CD4-positive, CD25-positive, alpha-beta regulatory T cell (primary cell): ENCODE results near the gene DLGAP4. TPM values are rescaled to one million over a fixed set of nuclear protein-coding genes. Genes with fewer than 3 reads are reported as not detected.

Experiments used
- ATAC-seq, 2 donors: fragments of 150-1000 bp; cut with Tn5 transposase; one replicate each; pipeline ENCODE4 v1.10.0; 2021; ENCODE audit warnings: low read depth in 2 of 2, moderate number of reproducible peaks in 2 of 2, moderate library complexity in 1 of 2
- DNase-seq, 3 donors: peaks; one replicate each; pipeline versions ENCODE4 v3.0.0 to v3.0.0-alpha.2; 2012 to 2022; ENCODE audit warnings: mixed read lengths in 1 of 3
- H3K27ac ChIP-seq: one replicate; pipeline ENCODE4 v1.7.0; 2013; ENCODE audit warnings: mild to moderate bottlenecking, low read length; ENCODE audit not compliant: insufficient read depth, poor library complexity, severe bottlenecking
- H3K27me3 ChIP-seq: one replicate; pipeline ENCODE4 v1.7.0; 2013; ENCODE audit warnings: low read length; ENCODE audit not compliant: control insufficient read depth, insufficient read depth
- H3K36me3 ChIP-seq: one replicate; pipeline ENCODE4 v1.7.0; 2013; ENCODE audit warnings: mild to moderate bottlenecking, low read length, moderate library complexity; ENCODE audit not compliant: control insufficient read depth, insufficient read depth
- H3K4me1 ChIP-seq: 2 replicates; pipeline ENCODE4 v1.7.0; 2013; ENCODE audit warnings: mild to moderate bottlenecking, low read length; ENCODE audit not compliant: insufficient read depth, control insufficient read depth, poor library complexity, severe bottlenecking
- H3K4me3 ChIP-seq: one replicate; pipeline ENCODE4 v1.7.0; 2013; ENCODE audit warnings: low read depth, mild to moderate bottlenecking, low read length, moderate library complexity
- H3K9me3 ChIP-seq, 2 experiments: 1 replicate in 1 of 2; 2 replicates in 1 of 2; pipeline ENCODE4 v1.7.0; 2013; ENCODE audit warnings: low read length in 2 of 2, mild to moderate bottlenecking in 1 of 2, moderate library complexity in 1 of 2; ENCODE audit not compliant: control insufficient read depth in 2 of 2
- H3K27ac Mint-ChIP-seq, 3 donors: one replicate each; pipeline ENCODE4 v1.8.0; 2020 to 2022; ENCODE audit warnings: mild to moderate bottlenecking in 3 of 3, mixed read lengths in 3 of 3, moderate library complexity in 2 of 3
- H3K27me3 Mint-ChIP-seq: one replicate; pipeline ENCODE4 v1.8.0; 2022; ENCODE audit warnings: mild to moderate bottlenecking, mixed read lengths
- H3K36me3 Mint-ChIP-seq: one replicate; pipeline ENCODE4 v1.8.0; 2020; ENCODE audit warnings: mixed read lengths
- H3K4me1 Mint-ChIP-seq, 4 donors: one replicate each; pipeline ENCODE4 v1.8.0; 2020 to 2022; ENCODE audit warnings: mixed read lengths in 4 of 4, mild to moderate bottlenecking in 1 of 4
- H3K4me3 Mint-ChIP-seq, 4 donors: one replicate each; pipeline ENCODE4 v1.8.0; 2020 to 2022; ENCODE audit warnings: mild to moderate bottlenecking in 4 of 4, mixed read lengths in 4 of 4, moderate library complexity in 3 of 4
- H3K9me3 Mint-ChIP-seq, 7 donors: one replicate each; pipeline ENCODE4 v1.8.0; 2020 to 2022; ENCODE audit warnings: mixed read lengths in 7 of 7, mild to moderate bottlenecking in 3 of 7, moderate library complexity in 2 of 7
- polyA plus RNA-seq, 4 donors: library from polyadenylated mRNA; unstranded; fragments of 300-500 nt; fragmentation: Illumina TruSeq; gene quantifications; one replicate each; pipeline ENCODE4 v1.2.3, GENCODE V29; 2021
- total RNA-seq: library from RNA; stranded (reverse); gene quantifications from one replicate; pipeline ENCODE4 v1.2.3, GENCODE V29; 2022

The DLGAP4 gene
- total and polyA plus RNA-seq, 5 donors from 2014 or later, result 10.8 to 43.5 (median 14.7) TPM

DNA sequence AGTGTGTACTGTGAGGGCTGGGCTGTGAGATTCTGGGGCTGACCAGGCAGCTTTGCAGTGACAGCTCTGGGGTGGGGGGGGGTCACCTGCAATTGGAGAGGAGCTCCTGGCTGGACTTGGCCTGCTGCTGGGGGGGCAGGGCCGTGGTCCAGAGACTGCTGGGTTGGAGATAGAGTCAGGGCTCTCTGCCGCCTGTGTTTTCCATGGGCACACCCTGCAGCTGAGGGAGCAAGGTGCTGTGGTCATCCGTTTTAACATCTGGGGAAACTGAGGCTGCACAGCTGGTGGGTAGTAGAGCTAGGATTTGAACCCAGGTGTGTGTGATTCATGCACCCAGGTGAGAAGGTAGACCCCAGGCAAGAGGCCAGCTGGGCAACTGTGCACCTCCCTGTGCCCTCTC lies 7.3 kb downstream of the DLGAP4 start:
- ATAC-seq (no peak), DNase-seq (no peak)
- Mint-ChIP-seq H3K9me3 (peaks cover 0 to 4% (median 0%) of the 10 kb centered on the region in 7 donors), H3K27ac (no peak overlapping the region), H3K4me3 (no peak overlapping the region), H3K4me1 (peaks cover 0 to 6% (median under 1%) of the 10 kb centered on the region in 4 donors), H3K27me3 (peaks cover 19% of the 10 kb centered on the region), H3K36me3 (no peaks in the 10 kb centered on the region)
- H3K36me3 ChIP-seq, result no peaks in the 10 kb centered on the region
- H3K27me3 ChIP-seq, result peaks cover 2% of the 10 kb centered on the region
- no peaks in the 10 kb centered on the region for H3K9me3 ChIP-seq
- H3K27ac ChIP-seq, result no peak overlapping the region
- H3K4me1 ChIP-seq, result no peaks in the 10 kb centered on the region
- no peak overlapping the region for H3K4me3 ChIP-seq

DNA sequence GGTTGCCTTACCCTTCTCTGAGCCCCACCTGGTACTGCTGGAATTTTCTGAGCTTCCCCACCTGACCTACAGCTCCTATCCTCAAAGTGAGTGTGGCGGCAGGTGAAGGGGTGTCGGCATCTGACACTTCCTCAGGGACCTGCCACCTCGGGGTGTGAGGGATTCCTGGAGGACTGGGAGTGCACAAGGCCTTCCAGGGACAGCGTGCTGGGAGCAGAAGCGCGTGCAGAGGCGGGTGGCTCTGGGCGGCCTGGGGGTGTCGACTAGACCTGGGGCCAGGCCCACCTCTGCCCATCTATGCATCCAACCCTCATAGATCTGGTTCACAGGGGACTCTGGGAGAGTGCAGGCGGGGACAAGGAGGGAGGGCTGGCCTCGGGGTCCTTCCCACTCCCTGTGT lies 7.8 kb downstream of the DLGAP4 start:
- DNase-seq (no peak), ATAC-seq (no peak)
- Mint-ChIP-seq H3K4me1 (peaks cover 0 to 6% (median 0%) of the 10 kb centered on the region in 4 donors), H3K9me3 (peaks cover 0 to 4% (median 0%) of the 10 kb centered on the region in 7 donors), H3K27ac (peak overlapping the region in 1 of 3 donors; percentile 87), H3K36me3 (no peaks in the 10 kb centered on the region), H3K4me3 (no peak overlapping the region), H3K27me3 (peaks cover 17% of the 10 kb centered on the region)
- H3K9me3 ChIP-seq, result no peaks in the 10 kb centered on the region
- no peak overlapping the region for H3K27ac ChIP-seq
- H3K27me3 ChIP-seq, result no peaks in the 10 kb centered on the region
- H3K4me1 ChIP-seq, result no peaks in the 10 kb centered on the region
- no peak overlapping the region for H3K4me3 ChIP-seq
- no peaks in the 10 kb centered on the region for H3K36me3 ChIP-seq

GRCh38 chr20:36314734-36315544 lies 8.8 kb downstream of the DLGAP4 start:
- Histone ChIP-seq H3K36me3 (no peaks in the 10 kb centered on the region), H3K27ac (no peak overlapping the region), H3K9me3 (no peaks in the 10 kb centered on the region), H3K4me1 (no peaks in the 10 kb centered on the region), H3K4me3 (no peak overlapping the region), H3K27me3 (no peaks in the 10 kb centered on the region)
- H3K27ac Mint-ChIP-seq, result peak overlapping the region; percentile 3 to 93 (median 76)
- H3K27me3 Mint-ChIP-seq, result peaks cover 8% of the 10 kb centered on the region
- no peaks in the 10 kb centered on the region for H3K36me3 Mint-ChIP-seq
- peaks cover 0 to 1% (median 0%) of the 10 kb centered on the region in 7 donors for H3K9me3 Mint-ChIP-seq
- DNase-seq (peak in 1 of 3 donors; percentile 18), ATAC-seq (no peak)
- H3K4me1 Mint-ChIP-seq, result peaks cover 0 to 6% (median 0%) of the 10 kb centered on the region in 4 donors
- H3K4me3 Mint-ChIP-seq, result no peak overlapping the region

GRCh38 chr20:36315545-36316351 lies 9.6 kb downstream of the DLGAP4 start:
- peaks cover 10% of the 10 kb centered on the region for H3K27me3 Mint-ChIP-seq
- H3K4me3 Mint-ChIP-seq, result no peak overlapping the region
- H3K9me3 ChIP-seq, result no peaks in the 10 kb centered on the region
- ATAC-seq (no peak), DNase-seq (no peak)
- no peaks in the 10 kb centered on the region for H3K4me1 ChIP-seq
- no peaks in the 10 kb centered on the region for H3K36me3 Mint-ChIP-seq
- no peak overlapping the region for H3K27ac ChIP-seq
- H3K4me1 Mint-ChIP-seq, result no peaks in the 10 kb centered on the region
- H3K27me3 ChIP-seq, result no peaks in the 10 kb centered on the region
- H3K4me3 ChIP-seq, result no peak overlapping the region
- H3K27ac Mint-ChIP-seq, result no peak overlapping the region
- no peaks in the 10 kb centered on the region for H3K36me3 ChIP-seq
- peaks cover 0 to 1% (median 0%) of the 10 kb centered on the region in 7 donors for H3K9me3 Mint-ChIP-seq

DNA sequence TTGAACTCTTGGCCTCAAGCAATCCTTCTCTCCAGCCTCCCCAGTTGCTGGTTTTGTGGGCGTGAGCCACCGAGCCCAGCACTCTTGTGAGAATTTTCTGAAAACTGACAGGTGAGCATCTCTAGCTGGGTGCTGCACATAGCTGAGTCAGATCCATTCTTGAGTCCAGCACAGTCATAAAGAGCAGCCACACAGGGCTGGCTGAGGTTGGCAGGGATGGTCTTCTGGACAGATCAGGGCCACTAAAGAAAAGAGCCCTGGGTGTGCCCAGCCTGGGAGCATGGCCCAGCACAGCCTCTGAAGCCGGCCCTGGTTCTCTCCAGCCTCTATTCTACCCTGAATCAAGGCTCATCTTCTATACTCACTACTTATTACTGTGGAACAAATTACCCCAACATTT lies 11.5 kb downstream of the DLGAP4 start:
- no peak overlapping the region for H3K4me3 ChIP-seq
- H3K9me3 ChIP-seq, result no peaks in the 10 kb centered on the region
- no peaks in the 10 kb centered on the region for H3K36me3 ChIP-seq
- no peaks in the 10 kb centered on the region for H3K27me3 ChIP-seq
- Mint-ChIP-seq H3K27ac (no peak overlapping the region), H3K4me3 (no peak overlapping the region), H3K36me3 (no peaks in the 10 kb centered on the region), H3K27me3 (peaks cover 8% of the 10 kb centered on the region), H3K9me3 (peaks cover 0 to 3% (median 0%) of the 10 kb centered on the region in 7 donors), H3K4me1 (no peaks in the 10 kb centered on the region)
- DNase-seq (no peak), ATAC-seq (no peak)
- H3K27ac ChIP-seq, result no peak overlapping the region
- no peaks in the 10 kb centered on the region for H3K4me1 ChIP-seq

DNA sequence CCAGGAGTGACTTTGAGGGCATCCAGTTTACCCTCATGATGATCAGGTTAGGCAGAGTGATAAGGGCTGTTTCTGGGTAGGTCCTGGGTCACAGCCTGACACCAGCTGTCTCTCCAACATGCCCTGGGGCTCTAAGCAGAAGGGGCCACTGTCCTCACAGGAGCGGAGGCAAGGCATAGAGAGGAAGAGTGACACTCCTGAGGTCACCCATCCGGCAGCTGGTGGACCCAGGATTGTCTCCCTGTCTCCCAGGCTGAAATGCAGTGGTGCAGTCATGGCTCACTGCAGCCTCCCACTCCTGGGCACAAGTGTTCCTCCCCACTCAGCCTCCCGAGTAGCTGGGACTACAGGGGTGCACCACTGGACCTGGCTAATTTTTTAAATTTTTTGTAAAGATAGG lies 12.0 kb downstream of the DLGAP4 start:
- no peak overlapping the region for H3K4me3 ChIP-seq
- H3K4me1 ChIP-seq, result no peaks in the 10 kb centered on the region
- no peak overlapping the region for H3K27ac ChIP-seq
- no peaks in the 10 kb centered on the region for H3K9me3 ChIP-seq
- Mint-ChIP-seq H3K4me3 (no peak overlapping the region), H3K27me3 (peaks cover 8% of the 10 kb centered on the region), H3K36me3 (no peaks in the 10 kb centered on the region), H3K9me3 (peaks cover 0 to 3% (median 0%) of the 10 kb centered on the region in 7 donors), H3K4me1 (no peaks in the 10 kb centered on the region), H3K27ac (no peak overlapping the region)
- ATAC-seq (no peak), DNase-seq (no peak)
- H3K36me3 ChIP-seq, result no peaks in the 10 kb centered on the region
- no peaks in the 10 kb centered on the region for H3K27me3 ChIP-seq

GRCh38 chr20:36319356-36320260 lies 13.5 kb downstream of the DLGAP4 start:
- no peak overlapping the region for H3K27ac Mint-ChIP-seq
- H3K4me1 ChIP-seq, result no peaks in the 10 kb centered on the region
- H3K4me3 Mint-ChIP-seq, result no peak overlapping the region
- H3K36me3 Mint-ChIP-seq, result no peaks in the 10 kb centered on the region
- peaks cover 0 to 6% (median 3%) of the 10 kb centered on the region in 7 donors for H3K9me3 Mint-ChIP-seq
- H3K36me3 ChIP-seq, result no peaks in the 10 kb centered on the region
- H3K9me3 ChIP-seq, result peaks cover 0 to 2% of the 10 kb centered on the region in 2 experiments
- no peaks in the 10 kb centered on the region for H3K4me1 Mint-ChIP-seq
- no peak overlapping the region for H3K4me3 ChIP-seq
- H3K27me3 Mint-ChIP-seq, result peaks cover 8% of the 10 kb centered on the region
- ATAC-seq (no peak), DNase-seq (no peak)
- H3K27ac ChIP-seq, result no peak overlapping the region
- H3K27me3 ChIP-seq, result no peaks in the 10 kb centered on the region
